Activated CD4-positive, alpha-beta T cell treated with anti-CD3 and anti-CD28 coated beads, Interleukin-2, amount 10 ng/mL, durations not matched to agents 24 days and 14 days (primary cell): ENCODE measurements around the gene TMEM50A. TPM values are rescaled to one million over a fixed set of nuclear protein-coding genes. Genes with fewer than 3 reads are reported as not detected.

ENCODE experiments used
- total RNA-seq: library from RNA; stranded (reverse); gene quantifications from 2 replicates; pipeline ENCODE4 v1.2.3, GENCODE V29; 2022

Gene TMEM50A
- total RNA-seq, 1 donor from 2014 or later = 102 TPM

Other genes starting within 250 kb of the TMEM50A start
- gene SYF2, start 105.8 kb upstream of the TMEM50A start, total RNA-seq = 36.9 and 40.7 TPM in 2 replicates
- gene RSRP1, start 90.9 kb upstream of the TMEM50A start, total RNA-seq = 117 and 118 TPM in 2 replicates
- not detected in 2 replicates for gene RHD, start 65.8 kb upstream of the TMEM50A start, total RNA-seq
- gene RHCE, start 82.5 kb downstream of the TMEM50A start, total RNA-seq = 0.14 TPM in 1 of 2 replicates, not detected in the other
- 14.3 and 15.3 TPM in 2 replicates for gene MACO1, start 92.6 kb downstream of the TMEM50A start, total RNA-seq
- 6.1 TPM in 2 replicates for gene LDLRAP1, start 205.3 kb downstream of the TMEM50A start, total RNA-seq